ENCODE measurements around the gene ATP13A1.

Gene ATP13A1

DNA sequence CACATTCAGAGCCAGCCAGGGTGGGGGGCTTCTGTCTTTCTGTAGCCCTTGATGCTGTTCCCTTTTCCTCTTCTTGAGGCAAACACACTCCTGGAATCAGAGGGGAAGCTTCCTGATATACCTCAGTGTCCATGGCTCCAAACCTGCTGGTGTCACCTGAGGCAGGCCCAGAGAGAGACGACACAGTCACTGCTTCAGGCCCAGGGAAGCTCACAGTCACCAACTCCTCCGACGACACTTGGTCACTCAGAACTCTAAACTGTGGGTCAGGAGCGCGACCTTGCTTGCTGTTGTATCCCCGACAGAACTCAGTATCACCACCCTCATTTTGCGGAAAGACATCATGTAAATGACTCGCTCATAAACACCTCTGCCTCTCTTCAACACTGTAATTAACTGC is 1.1 kb downstream of the ATP13A1 start:
- no peak for DNase-seq

DNA sequence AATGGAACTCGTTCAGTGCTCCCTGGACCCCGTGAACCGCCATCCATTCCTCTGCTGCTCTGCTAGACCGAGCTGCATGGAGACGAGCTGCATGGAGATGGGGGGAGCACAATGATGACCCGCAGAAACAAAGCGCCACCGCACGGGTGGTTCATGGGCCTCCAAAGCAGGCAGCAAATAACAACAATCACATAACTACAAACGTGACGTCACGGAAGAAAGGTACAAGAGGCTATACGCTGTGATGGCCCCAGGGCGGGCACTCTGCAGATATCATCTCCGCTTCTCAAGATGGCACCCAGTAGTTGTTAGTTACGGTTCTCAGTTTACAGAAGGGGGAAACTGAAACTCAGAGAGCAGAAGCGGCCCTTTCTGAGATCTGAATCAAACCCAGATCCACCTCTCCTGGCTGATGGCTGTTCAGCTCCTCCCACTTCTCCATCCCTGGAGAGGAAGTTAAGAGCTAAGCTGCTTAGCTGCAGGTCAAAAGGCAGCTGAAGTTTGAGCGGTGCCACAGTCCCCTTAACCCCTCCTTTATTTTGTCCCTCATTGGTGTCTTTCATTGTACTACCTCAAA is 1.7 kb downstream of the ATP13A1 start:
- no peak for DNase-seq

DNA sequence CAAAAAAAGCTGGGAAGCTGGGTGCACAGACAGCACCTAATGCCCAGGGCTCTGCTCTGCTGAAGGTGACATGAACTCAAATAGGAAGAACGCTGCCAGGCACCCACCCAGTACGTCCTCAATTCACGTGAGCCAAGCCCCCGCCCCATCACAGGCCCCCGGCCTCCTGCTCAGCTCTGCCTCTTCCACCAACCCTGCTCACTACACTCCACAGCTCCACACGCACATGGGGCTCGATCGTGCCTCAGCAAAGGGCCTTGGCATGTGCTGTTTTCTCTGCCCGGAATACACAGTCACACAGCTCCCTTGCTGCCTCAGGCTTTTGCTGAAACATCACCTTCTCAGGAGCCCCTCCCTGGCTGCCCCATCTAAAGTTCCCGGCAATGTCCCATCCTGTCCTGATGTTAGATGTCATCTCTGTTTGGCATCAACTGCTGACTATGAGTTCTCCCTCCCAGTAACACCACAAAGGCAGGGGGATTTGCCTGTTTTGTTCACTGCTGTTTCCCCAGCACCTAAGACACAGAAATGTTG is 2.3 kb downstream of the ATP13A1 start:
- no peak for DNase-seq

DNA sequence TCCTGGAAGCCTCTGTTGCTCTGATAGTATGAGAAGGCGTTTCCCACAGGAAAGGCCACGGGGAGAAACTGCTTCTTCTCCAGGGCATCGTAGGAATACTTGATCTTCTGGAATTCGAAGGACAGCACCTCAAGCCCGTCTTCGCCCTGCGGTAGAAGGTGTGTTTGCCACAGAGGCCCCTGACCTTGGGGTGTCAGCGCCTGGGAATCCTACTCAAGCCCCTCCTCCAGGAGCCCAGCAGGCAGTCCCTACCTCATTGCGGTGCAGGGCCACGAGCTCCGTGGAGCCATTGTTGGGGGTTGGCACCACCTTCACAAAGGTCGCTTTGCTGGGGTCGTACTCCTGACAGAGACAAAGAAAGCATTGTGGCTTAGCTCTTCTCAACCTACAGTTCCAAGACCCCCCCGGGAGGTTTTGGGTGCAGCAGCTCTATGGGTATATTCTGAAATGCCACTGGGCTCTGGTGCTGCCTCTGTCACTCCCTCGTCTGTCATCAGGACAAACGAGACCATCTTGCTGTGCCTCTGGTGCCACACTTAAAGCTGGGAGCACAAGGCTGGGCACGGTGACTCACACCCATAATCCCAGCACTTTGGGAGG is 3.7 kb downstream of the ATP13A1 start:
- no peak for DNase-seq

DNA sequence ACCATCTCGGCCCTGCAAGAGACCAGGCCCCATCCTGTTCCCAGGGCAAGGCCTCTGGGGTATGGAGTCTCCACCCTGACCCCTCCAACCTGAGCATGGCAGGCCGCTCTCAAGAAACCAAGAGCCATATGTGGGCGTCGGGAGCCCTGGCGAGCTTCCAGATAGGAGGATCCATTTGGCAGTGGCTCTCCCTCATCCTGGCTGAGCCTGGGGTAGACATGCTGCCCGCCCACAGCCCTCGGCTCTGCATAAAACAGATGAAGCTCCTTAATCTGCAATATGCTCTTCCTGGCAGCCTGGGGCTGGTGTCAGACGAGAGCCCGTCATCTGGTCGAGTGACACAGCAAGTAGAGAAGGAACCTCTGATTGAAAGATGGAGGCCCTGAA is 6.1 kb downstream of the ATP13A1 start:
- no peak for DNase-seq

DNA sequence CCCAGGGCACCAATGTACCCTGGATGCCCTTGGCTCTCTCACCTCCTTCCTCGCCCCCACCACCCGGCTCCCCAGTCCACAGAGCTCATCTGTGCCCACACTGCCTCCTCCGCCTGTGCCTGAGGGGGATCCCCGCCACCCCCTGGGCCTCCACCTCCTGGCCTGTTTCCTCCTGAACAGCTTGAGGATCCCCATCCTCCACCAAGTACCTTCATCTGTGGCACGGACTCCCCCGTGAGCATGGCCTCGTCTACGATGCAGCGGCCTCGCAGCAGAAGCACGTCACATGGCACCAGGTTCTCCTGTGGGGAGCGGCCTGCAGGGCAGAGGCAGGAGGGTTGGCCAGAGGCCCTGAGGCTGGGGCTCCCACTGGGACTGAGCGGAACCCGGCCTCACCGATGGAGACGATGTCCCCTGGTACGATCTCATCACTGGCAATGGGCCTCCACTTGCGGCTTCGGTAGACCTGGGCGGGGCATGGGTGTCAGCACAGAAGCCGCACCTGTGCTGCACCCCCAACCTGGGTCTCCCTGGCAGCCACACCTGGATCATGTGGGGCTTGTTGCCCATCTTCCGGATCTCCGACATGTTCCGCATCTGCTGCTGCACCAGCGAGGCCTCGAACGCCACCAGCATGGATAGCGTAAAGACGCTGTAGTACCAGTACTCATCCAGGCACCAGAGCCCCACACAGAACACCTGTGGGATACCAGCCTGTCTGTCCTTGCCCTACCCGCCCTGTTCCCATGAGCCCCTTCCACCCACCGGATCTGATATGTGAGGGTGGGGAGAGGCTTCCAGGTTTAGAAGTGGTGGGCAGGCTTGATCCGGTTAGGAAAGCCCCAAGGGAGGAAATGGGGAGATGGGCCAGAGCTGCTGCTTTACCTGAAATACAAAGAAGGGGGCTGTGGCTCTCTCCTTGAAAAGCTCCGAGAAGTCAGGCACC is 6.8 kb downstream of the ATP13A1 start:
- DNase-seq, result no peak

DNA sequence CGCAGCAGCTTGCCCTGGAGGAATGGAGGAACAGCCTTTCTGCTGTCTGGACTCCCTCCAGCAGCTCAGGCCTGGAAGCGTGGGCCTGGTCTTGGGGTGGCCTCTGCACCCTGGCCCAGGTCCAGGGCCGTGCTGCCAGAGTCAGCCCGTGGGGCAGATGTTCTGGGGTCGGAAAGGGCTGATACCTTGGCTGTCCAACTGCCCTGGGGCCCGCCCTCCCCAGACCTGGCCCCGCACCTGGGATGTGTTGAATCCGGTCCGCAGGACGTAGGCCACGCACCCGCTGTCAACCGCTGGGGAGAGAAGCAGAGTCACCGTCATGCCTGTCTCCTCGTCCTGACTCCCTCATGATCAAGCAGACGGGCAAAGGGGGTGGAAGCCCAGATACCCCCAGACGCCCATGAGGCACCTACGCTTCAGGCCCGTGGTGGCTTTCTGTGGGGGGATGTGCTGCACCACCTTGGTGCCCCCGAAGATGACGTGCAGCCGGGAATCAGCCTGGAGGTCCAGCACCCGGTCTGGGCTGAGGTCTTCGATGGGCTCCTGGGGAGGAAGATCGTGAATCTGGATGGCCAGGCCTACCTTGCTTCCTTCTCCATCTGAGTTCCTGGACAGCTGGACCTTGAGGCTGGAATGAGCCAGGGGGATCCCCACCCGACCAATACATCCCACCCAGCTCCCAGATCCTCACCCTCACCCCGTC is 7.7 kb downstream of the ATP13A1 start:
- no peak for DNase-seq

DNA sequence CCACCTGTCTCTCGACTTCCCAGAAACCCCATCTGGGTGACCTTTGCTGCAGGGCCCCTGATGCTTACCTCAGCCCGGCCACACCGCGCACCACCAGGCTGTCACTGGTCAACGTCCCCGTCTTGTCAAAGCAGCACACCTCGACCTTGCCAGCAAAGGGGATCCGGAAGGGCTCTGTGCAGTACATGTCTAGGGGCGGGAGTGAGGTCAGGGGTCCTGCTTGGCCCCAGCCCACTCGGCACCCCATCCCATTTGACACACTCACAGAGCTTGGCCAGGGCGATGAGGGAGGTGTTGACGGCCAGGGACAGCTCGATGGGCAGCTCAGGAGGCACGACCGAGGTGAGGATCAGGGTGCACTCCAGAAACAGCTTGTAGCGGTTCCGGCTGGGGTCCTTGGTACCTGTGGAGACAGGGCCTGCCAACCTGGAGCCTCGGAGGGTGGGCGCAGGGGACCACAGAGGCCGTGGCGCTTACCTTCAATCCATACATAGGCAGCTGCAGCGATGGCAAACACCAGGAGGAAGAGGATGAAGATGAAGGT is 8.4 kb downstream of the ATP13A1 start:
- no peak for DNase-seq

DNA sequence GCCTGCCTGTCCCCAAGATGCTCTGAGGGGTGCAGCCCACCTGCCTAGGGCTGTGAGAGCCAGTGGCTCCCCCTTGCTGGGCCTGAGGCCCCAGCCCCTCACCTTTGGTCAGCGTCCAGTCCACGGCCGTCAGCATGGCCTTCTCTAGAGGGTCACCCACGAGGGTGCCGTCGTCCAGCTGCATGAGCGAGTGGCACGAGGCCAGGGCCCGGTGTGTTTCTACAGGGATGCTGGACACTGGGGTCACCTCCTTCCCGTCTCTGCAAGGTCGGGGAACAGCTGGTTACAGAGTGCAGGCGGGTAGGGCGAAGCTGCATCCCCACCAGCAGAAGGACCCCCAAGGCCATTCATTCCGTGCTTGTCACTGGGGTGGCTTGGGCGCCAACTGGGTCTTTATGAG is 9.0 kb downstream of the ATP13A1 start:
- no peak for DNase-seq

DNA sequence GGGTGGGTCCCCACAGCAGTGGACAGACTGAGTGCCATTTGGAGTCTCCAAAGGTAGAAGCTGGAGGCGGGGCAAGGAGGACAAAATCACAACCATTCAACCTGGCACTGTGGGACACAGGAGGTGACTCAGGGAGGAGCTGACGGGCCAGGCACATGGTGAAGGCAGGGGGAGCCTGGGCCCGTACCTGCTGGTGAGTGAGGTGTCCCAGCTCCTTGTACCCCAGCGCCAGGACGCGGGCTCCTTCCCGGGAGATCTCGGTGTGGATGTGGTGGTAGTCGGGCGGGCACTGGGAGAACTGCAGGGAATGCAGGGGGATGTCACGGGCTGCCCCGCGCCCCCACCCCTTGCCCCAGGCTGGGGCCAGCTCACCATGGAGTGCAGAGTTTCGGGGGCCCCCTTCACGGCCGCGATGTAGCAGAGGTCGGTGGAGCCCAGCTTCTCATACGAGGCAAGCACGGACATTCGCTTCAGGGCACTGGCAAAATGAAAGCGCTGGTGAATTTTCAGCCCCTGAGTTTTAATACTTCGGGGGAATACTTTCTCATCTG is 9.8 kb downstream of the ATP13A1 start:
- DNase-seq, result no peak

DNA sequence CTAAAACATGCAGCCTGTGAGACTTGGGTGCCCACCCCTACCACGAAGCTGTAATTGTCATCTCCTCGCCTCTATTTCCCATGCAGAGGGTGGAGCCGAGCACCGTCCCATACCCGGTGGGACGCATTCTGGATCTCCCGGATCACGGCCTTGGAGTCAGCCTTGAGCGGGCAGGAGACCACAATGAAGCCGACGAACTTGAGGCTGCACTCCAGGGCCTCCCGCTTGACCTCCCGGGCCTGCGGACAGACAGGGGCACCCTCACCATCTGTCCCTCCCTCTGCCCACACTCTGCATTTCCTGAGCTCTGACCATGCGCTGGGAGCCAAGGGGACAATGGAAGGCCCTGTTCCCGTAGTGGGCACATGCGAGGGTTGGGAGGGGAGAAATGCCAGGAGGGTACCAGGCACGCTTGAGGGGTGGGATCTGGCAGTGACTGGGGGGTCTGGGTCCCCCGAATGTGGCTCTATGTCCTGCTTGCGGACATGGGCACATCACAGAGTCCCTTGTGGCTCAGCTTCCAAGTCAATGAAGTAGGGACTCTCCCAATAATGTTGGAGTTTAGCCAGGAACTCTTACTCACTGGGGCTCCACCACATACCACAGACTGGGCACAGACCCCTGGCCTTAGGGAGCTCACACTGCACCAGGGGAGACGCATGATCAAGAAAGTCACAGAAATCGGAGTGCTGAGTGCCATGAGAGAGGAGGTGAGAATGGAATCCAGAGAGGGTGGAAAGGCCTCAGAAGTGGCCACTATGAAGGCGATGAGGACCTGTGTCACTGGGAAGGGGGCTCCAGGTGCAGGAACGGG is 10.8 kb downstream of the ATP13A1 start:
- no peak for DNase-seq

DNA sequence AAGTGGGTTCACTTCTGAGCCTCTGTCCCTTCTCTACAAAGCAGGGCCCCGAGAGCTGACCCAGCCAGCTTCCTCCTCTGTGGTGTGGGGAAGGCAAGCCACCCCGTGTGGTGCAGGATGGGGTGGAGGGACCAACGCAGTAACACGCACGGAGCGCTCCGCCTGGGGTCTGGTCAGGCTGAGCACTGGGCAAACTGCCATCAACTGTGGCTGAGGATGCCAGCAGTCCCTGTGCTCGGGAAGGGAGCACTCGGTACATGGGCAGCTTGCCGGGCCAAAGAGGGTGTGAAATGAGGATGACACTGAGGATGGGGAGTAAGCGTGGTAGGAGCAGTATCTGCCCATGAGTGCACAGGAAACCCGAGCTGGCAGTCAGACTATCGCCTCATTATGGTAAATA is 12.4 kb downstream of the ATP13A1 start:
- DNase-seq, result no peak

DNA sequence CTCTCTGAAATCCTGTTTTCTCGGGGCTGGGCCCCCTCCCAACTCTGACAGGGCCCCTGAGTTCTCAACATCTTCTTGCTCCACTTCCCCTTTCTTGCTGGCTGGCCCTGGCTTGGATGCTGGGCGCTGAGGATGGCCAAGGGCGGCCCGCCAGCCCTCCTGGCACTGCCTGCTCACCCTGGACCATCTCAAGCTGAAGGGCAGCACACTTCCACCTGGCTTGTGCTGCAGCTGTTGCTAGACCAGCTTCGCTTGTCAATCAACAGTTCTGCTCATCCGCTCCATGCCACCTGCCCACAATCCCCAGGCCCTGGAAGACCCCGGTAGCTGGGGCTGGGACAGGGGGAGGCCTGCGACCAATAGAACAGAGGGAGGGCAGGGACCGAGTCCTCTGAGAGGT is 13.1 kb downstream of the ATP13A1 start:
- DNase-seq, result no peak

DNA sequence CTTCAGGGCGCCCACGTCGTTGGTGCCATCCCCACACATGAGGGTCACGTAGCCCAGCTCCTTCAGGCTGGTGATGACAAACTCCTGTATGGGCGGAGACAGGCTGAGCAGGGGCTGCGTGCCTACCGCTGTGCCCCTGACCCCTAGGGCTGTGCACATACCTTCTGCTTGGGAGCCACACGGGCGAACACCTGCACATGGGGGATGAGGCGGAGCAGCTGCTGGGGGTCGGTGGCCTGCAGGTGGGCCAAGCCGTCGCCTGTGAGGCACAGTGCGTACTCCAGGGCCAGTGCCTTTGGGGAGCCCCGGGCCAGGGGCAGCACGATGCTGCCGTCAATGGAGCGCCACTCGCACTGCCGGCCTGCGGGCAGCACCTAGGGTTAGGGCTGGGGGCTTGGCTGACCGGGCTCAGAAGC is 13.9 kb downstream of the ATP13A1 start:
- no peak for DNase-seq

DNA sequence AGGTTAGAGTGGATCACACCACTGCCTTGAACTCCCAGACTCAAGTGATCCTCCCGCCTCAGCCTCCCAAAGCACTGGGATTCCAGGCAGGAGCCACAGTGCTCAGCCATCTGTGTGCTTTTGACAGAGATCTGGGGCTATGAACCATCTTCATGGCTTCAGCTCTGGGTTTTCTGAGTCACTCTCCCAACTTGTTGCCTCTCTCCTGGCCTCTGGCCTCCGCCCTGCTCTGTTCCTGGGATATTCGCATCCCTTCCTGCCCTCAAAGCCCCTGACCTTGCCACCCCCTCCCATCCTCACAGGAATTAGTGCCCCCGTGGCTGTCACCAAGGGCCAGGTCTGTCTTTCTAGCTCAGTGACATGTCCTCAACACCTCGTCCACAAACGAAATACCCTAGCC is 14.3 kb downstream of the ATP13A1 start:
- DNase-seq, result no peak

DNA sequence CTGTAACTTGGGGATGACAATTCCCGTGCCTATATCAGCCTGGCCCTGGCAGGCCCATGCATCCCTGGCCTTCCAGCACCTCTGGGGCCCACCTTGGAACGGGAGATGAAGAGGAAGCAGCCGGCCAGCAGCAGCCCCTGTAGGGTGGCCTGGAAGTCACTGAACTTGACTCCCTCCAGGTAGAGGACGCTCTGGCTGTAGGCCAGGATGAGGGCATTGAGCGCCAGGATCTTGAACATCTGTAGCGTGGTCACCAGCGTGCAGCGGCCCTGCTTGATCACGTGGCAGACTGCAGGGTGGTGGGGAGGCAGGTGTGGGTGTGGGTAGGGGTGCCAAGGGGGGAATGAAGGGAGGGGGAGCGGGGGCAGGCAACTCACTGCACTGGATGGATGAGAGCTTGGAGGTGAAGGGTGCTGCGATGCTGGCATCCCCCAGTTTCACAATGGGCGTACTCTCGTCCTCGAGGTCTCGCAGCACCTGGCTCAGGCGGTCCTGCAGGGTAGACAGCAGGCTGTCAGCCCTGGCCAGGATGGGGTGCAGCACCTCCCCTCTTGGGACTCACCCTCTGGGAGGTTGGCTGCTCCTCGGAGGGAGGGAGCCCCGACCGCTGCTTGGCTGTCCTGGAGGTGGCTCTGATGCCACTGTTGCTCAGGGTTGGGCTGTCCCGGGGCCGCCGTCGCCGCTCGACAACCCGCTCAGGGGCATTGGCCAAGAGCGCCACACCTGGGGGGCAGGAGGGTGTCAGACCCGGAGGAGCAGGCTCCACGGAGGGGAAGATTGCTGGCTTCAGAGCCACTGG is 16.2 kb downstream of the ATP13A1 start:
- DNase-seq, result no peak

DNA sequence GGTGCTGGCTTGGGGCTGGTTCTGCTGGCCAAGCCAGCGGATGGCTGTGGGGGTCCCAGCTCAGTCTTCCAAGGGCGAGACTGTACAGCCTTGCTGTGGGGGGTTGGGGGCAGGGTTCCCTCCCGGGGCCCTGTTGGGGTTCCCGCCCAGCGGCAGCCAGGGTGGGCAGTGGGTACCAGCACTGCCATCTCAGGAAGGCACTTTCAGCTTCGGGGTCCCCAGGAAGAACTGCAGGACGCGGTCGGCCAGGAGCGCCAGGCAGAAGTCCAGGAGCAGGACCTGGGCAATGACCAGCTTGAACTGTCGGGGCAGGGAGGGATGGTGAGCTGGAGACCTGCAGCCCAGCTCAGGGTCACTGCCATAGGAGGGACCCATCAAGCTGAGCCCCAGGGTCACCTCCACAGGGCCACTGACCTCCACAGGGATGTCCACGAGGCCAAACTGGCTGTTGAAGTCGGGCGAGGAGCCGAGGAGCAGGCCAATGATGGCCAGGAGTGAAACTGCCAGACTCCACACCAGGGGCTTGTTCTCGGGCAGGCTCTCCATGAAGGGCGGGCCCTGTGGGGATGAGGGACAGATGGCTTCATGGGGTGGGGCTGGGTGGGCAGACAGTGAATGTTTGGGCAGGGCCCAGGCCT is 18.1 kb downstream of the ATP13A1 start:
- no peak for DNase-seq

DNA sequence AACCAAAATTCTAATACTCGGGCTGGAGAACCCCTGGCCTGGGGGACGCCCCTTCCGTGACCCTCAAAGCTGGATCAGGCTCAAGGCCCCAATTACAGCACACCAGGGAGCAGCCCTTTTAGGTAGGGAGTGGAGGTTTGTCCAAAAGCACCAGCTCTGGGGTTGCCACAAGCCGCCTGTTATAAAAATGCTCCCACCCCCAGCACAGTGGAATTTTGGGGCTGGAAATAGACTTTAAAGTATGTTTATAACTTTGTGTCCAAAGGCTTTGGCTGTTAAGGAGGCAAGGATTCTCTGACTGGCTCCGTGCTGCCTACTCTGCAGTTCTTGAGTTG is 19.5 kb downstream of the ATP13A1 start:
- DNase-seq, result no peak

DNA sequence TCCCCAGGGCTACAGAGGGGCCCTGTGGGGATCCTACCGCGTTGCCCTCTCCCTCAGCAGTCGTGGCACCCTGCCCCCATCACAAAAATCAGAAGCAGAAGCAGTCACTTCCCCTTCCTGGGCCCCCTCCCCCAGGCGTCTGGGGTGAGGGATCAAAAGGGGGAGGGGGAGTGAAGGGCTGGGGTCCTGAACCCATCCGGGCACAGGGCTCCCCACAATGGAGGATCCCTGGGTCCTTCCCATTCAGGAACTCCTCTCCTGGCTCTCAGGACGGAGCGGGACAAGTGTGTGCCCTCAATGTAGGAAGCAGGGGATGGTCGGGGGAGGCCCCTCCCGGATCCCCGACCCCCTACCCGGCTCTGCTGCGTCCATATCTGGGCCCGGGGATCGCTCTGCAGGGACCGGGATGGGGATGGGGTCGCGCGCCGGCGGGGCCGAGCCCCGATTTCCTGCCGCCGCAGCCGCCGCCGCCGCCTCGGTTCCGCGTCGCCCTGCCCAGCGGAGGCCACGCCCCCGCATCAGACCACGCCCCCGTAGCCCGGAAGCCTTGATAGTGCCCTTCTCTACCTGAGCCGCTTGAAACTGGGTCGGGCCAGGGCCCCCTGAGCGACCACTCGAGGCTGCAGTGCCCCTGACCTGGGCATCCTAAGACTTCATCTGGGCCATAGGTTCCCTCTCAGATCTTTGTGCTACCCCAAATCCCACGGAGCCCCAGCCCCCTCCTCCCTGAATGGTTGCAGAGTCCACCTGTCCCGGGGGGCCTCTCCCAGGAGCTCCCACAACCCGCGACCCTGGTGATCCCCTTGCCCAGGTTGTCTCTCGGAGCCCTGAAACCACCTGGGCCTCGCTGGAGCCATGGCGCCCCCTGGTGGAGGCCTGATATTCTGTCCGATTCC is 20.1 kb downstream of the ATP13A1 start, which contains the start of gene GMIP:
GMIP (minus strand) TSS at position 500 of the 896 bp plus-strand sequence; CDS start at position 372, 128 bp downstream.
- DNase-seq, result no peak
